ENCODE measurements around the gene RAB24.

RAB24 gene

DNA sequence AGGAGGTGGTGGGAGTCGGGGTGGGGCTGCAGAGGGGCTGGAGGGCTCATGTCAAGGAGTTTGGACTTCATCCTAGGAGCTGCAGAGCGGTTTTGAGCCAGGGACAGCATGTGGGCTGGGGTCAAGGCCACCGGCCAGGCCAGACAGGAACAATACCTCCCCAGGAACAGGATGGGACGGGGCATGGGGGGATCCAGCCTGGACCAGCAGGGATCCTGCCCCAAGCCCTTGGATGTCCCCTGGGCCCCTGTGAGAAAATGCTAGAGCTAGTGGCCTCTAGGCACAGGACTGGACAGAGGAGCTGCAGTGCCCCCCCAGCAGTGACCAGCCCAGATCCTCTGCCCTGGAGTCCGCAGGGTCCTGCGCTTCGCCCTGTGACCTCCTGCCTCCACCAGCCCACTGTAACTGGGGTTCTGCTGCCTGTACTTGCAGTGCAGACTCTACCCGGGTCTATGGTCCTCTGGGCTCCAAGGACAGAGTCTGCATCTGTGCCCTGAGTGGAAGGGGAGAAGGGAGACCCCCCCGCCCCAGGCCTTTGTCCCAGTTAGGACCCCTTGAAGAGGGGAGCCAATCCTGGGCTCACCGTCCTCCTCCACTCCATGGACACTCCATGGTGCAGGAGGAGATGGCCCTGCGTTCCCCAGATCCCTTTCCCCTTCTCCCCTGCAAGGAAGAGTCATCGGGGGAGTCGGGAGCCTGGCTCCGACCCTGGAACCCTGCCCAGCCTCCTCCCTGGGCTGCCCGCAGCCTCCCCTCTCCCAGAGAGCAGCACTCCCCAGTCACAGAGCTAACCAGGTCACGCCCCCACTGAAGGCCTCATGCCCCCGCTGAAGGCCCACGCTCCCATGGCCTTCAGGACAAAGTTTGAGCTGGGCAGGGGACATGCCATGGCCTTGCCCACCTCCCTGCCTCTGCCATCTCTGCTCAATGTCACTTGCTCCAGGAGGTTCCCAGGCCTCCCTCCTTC is 11.1 kb upstream of the RAB24 start:
- TF ChIP-seq, protein P1, sequence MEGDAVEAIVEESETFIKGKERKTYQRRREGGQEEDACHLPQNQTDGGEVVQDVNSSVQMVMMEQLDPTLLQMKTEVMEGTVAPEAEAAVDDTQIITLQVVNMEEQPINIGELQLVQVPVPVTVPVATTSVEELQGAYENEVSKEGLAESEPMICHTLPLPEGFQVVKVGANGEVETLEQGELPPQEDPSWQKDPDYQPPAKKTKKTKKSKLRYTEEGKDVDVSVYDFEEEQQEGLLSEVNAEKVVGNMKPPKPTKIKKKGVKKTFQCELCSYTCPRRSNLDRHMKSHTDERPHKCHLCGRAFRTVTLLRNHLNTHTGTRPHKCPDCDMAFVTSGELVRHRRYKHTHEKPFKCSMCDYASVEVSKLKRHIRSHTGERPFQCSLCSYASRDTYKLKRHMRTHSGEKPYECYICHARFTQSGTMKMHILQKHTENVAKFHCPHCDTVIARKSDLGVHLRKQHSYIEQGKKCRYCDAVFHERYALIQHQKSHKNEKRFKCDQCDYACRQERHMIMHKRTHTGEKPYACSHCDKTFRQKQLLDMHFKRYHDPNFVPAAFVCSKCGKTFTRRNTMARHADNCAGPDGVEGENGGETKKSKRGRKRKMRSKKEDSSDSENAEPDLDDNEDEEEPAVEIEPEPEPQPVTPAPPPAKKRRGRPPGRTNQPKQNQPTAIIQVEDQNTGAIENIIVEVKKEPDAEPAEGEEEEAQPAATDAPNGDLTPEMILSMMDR (conservative IDR thresholded peaks at IDR 0.05; ENCODE audit: low read depth, low read length), result no peak

DNA sequence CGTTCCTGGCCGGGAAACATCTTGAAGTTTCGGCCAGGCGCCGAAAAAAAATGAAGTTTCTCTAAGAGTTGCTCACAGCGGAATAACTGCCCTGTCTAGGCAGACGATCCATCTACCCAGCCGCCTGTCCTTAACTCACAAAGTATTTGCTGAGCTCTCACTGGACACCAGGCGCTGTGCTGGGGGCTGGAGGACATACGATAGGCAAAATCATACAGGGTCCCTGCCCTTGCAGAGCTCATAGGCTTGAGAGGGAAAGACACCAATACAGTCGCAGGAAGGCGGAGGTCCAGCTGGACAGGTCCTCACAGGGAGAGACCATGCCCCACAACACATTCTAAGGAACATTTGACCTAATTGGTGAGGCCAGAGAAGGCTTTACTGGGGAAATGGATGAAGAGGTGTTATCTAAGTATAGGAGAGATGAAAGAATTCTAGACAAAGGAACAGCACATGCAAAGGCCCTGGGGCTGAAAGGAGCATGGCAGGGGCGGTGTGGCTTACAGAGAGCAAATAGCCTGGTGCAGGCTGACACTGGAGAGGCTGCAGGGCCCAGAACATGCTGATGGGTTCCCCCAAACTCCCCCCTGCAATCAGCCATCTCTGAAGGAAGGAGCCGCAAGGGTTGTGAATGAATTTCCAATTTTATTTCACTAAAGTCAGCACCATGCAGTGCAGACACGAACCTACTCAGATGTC is 10.2 kb upstream of the RAB24 start:
- TF ChIP-seq, protein P1 (conservative IDR thresholded peaks at IDR 0.05; ENCODE audit: low read depth, low read length), result no peak
- no peak overlapping the region for H3K4me3 ChIP-seq (ENCODE audit: low read length)
- no peak for DNase-seq (ENCODE audit: low read depth)

More for the DNA sequence above, 11.1 kb upstream of the RAB24 start:
- no peak for DNase-seq (ENCODE audit: low read depth)
- H3K4me3 ChIP-seq (ENCODE audit: low read length), result no peak overlapping the region

DNA sequence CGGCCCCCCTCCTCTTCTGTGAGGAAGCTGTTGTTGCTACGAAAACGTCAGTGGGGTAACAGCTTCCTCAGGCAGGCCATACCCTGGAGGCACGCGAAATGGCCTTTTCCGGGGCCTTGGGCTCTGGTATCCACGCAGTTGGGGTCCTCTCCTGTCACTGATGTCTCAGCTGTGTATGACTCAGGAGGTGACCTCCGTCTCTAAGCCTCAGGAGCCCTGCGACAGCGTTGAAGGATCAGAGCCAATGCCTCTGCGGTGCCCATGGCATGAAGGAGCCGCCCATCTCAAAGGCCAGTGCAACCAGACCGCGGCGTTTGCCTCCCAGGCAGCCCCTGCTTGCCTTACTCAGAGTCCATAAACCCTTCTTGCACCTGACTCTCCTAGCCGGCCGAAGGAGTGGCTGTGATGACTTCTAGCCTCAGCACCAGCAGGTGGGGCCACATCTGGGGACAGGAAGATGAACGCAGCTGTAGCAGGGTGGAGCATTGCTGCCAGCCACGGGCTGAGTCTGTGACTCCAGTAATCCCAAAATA is 9.2 kb upstream of the RAB24 start:
- H3K4me3 ChIP-seq (ENCODE audit: low read length), result peak overlapping the region; percentile 39
- no peak for DNase-seq (ENCODE audit: low read depth)
- TF ChIP-seq, protein P1 (conservative IDR thresholded peaks at IDR 0.05; ENCODE audit: low read depth, low read length), result no peak

DNA sequence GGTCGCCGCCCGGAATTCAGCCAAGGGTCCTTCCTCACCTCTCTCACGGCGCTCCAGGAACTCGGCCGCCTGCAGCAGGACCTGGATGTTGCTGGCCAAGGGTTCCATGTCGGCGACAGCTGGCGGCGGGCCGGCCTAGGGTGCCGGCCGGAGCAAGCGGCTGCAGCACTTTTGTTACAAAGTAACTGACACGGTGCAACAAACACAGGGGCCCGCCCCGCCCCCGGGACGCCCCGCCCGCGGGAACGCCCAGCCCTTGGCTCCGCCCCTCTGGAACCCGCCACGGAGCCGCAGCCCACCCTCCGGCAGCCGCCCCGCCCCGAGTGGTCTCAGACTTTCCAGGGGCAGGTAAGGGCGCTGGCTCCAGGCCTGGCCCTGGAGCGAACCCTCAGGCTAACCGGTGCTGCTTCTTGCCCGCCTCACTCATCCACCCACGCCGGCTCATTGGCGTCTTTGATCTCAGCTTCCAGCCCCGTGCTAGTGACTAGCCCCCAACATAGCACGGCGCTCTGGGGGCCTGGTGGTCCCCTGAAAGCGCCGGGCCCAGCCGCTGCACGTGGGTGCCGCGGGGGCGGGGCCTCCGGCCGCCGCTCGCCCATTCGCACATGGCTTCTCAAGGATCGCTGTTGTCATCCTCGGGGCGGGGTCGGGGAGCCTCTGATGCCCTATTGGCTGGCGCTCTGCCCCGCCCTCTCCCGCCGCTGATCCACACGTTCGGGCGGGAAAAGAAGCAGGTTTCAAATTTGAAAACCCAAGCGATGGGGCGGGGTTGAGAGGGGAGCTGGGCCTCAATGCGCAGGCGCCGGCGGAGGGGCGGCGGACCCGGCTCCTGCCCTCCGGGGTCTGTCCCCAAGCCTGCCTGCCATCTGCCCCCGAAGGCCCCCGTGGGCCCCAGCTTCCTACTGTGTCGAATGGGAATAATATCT is 8.5 kb upstream of the RAB24 start, which contains the start of gene MXD3:
Gene MXD3, minus strand, starts transcription at position 176 of the 926 bp plus-strand sequence. Its CDS starts 68 bp downstream, at position 108.
- peak; percentile 65 for DNase-seq (ENCODE audit: low read depth)
- TF ChIP-seq, protein P1 (conservative IDR thresholded peaks at IDR 0.05; ENCODE audit: low read depth, low read length), result no peak
- peak within 1 kb of the TSS; percentile 68 for H3K4me3 ChIP-seq (ENCODE audit: low read length)

DNA sequence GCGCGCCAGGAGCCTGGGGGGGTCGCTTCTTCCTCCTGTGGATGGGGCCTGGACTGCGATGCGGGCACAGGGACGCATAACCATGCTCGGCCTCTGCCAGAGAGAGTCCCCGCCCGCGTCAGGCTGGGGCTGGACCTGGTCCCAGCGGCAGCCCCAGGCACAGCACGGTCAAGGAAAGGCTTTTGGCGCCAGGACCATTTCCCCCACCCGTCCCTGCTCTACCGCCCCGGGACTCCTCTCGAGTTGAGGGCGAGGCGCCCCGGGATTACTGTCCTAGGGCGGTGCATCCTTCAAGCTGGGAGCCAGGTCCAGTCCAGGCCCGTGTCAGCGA is 7.8 kb upstream of the RAB24 start:
- peak overlapping the region; percentile 68 for H3K4me3 ChIP-seq (ENCODE audit: low read length)
- TF ChIP-seq, protein P1 (conservative IDR thresholded peaks at IDR 0.05; ENCODE audit: low read depth, low read length), result no peak
- no peak for DNase-seq (ENCODE audit: low read depth)

DNA sequence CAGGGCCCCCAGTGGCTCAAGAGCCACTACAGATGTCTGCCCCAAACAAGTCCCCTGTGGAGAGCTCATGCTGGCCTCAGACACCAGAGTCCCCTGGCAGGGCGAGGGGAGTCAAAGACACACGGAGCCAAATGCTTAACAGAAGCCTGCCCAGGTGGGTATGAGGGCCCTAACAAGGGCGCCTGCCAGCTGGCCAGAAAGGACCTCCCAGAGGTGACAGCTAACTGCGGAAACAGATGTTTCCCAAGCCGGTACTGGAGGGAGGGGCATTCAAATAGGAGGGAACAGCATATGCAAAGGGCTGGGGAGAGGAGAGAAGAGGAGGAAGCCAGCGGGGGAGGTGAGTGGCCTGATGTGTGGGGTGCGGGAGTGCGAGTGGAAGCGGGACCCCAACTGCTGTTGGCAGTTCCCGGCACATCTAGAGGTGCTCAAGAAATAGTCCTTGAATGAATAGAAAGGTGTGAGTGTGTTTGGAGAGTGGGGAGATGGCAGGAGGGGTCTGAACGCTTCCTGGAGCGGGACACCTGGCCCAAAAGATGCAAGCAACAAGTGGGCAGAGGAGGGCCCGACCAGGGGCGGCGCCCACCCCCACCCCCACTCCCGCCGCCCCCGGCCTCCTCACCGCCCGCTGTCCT is 7.4 kb upstream of the RAB24 start:
- no peak for DNase-seq (ENCODE audit: low read depth)
- H3K4me3 ChIP-seq (ENCODE audit: low read length), result peak overlapping the region; percentile 68
- TF ChIP-seq, protein P1 (conservative IDR thresholded peaks at IDR 0.05; ENCODE audit: low read depth, low read length), result no peak
